H1 (cell line): Measurements from ENCODE around the gene ARNT2. TPM values are rescaled to one million over a fixed set of nuclear protein-coding genes. Genes with fewer than 3 reads are reported as not detected.

ENCODE experiments used
- CTCF ChIA-PET: fragments of 300-600 bp; sonication (Branson Sonifier 250); formaldehyde crosslinking; loops from one replicate; lab custom pipeline; 2021; ENCODE audit not compliant: partially characterized antibody; lab: Charles Lee
- POLR2A ChIA-PET: fragments of 300-600 bp; sonication (Branson Sonifier 250); formaldehyde crosslinking; loops from one replicate; lab custom pipeline; 2021; ENCODE audit warnings: inconsistent platforms; ENCODE audit not compliant: partially characterized antibody; lab: Charles Lee
- DNase-seq, 2 experiments: peaks; one replicate each; pipeline versions ENCODE4 v3.0.0 to v3.0.0-alpha.2; 2010 to 2022; ENCODE audit warnings: low spot score in 2 of 2, low read depth in 1 of 2, mixed read lengths in 1 of 2
- FAIRE-seq: peaks from 2 replicates; lab custom pipeline; 2011; peaks lifted over from hg19 to GRCh38; lab: Jason Lieb, UNC
- H2AFZ ChIP-seq: 2 replicates; pipeline ENCODE4 v1.8.1; 2012; ENCODE audit warnings: low read length, inconsistent platforms
- H2AK5ac ChIP-seq: 2 replicates; pipeline ENCODE4 v1.6.1; 2013; ENCODE audit warnings: low read depth, low read length
- H2BK120ac ChIP-seq: replicated peaks from 2 replicates; pipeline ENCODE3; 2013; ENCODE audit warnings: low read depth, low read length, inconsistent platforms
- H2BK12ac ChIP-seq: 2 replicates; pipeline ENCODE4 v1.6.1; 2013; ENCODE audit warnings: low read depth, low read length
- H2BK15ac ChIP-seq: 2 replicates; pipeline ENCODE4 v1.6.1; 2013; ENCODE audit warnings: low read length
- H2BK20ac ChIP-seq: 2 replicates; pipeline ENCODE4 v1.6.1; 2013; ENCODE audit warnings: low read length
- H2BK5ac ChIP-seq: 2 replicates; pipeline ENCODE4 v1.6.1; 2013; ENCODE audit warnings: low read depth, low read length
- H3K14ac ChIP-seq: 2 replicates; pipeline ENCODE4 v1.6.1; 2013; ENCODE audit warnings: inconsistent platforms; ENCODE audit not compliant: insufficient read length
- H3K18ac ChIP-seq: 2 replicates; pipeline ENCODE4 v1.6.1; 2013; ENCODE audit warnings: low read length; ENCODE audit errors: extremely low read depth
- H3K23ac ChIP-seq: 2 replicates; pipeline ENCODE4 v1.6.1; 2013; ENCODE audit warnings: inconsistent platforms; ENCODE audit not compliant: insufficient read length
- H3K23me2 ChIP-seq: 2 replicates; pipeline ENCODE4 v1.6.1; 2013; ENCODE audit warnings: low read depth, low read length
- H3K27ac ChIP-seq: 2 replicates; pipeline ENCODE4 v1.6.1; 2011; ENCODE audit warnings: low read depth, low read length, inconsistent platforms
- H3K27me3 ChIP-seq, 4 experiments: replicated peaks in 1 of 4; 1 replicate in 1 of 4; 2 replicates in 3 of 4; pipeline versions ENCODE4 v1.6.1 to v1.8.1; 2011 to 2013; ENCODE audit warnings: low read length in 3 of 4, mild to moderate bottlenecking in 3 of 4, inconsistent platforms in 2 of 4, mixed read lengths in 2 of 4, moderate library complexity in 1 of 4; ENCODE audit not compliant: control insufficient read depth in 3 of 4, insufficient read depth in 3 of 4; ENCODE audit errors: extremely low read depth in 1 of 4
- H3K36me3 ChIP-seq, 4 experiments: 2 replicates each; pipeline versions ENCODE4 v1.6.1 to v1.8.1; 2011 to 2013; ENCODE audit warnings: mild to moderate bottlenecking in 4 of 4, low read length in 3 of 4, moderate library complexity in 2 of 4, control low read depth in 1 of 4, inconsistent platforms in 1 of 4; ENCODE audit not compliant: insufficient read depth in 4 of 4, control insufficient read depth in 2 of 4
- H3K4ac ChIP-seq: replicated peaks from 2 replicates; pipeline ENCODE3; 2013; ENCODE audit warnings: low read length, low read depth, mixed read lengths, inconsistent platforms; ENCODE audit not compliant: insufficient read length
- H3K4me1 ChIP-seq, 4 experiments: replicated peaks in 1 of 4; 1 replicate in 1 of 4; 2 replicates in 3 of 4; pipeline versions ENCODE4 v1.6.1 to v1.8.1; 2011 to 2013; ENCODE audit warnings: low read length in 3 of 4, inconsistent platforms in 2 of 4, mixed read lengths in 1 of 4; ENCODE audit not compliant: insufficient read depth in 4 of 4, control insufficient read depth in 3 of 4
- H3K4me2 ChIP-seq, 2 experiments: 2 replicates each; pipeline versions ENCODE4 v1.6.1 to v1.8.1; 2011 to 2013; ENCODE audit warnings: low read depth in 2 of 2, low read length in 2 of 2, control low read depth in 1 of 2, inconsistent platforms in 1 of 2, mild to moderate bottlenecking in 1 of 2; ENCODE audit not compliant: insufficient read depth in 1 of 2
- H3K4me3 ChIP-seq, 4 experiments: fragments of 200-600, 300-600 bp in 1 of 4; sonication (generic), shearing (Covaris generic), sonication (Bioruptor Twin) in 1 of 4; 2 replicates each; pipeline versions ENCODE4 v1.5.1 to v1.8.1; 2011 to 2016; ENCODE audit warnings: low read length in 4 of 4, low read depth in 3 of 4, control low read depth in 2 of 4, inconsistent platforms in 2 of 4, mild to moderate bottlenecking in 2 of 4, mixed read lengths in 1 of 4, moderate library complexity in 1 of 4; ENCODE audit not compliant: insufficient read depth in 2 of 4; ENCODE audit errors: extremely low read depth in 1 of 4
- H3K56ac ChIP-seq: replicated peaks from 2 replicates; pipeline ENCODE3; 2013; ENCODE audit warnings: low read depth, mild to moderate bottlenecking, mixed read lengths, low read length, inconsistent platforms; ENCODE audit not compliant: insufficient read length
- H3K79me1 ChIP-seq: 2 replicates; pipeline ENCODE4 v1.6.1; 2013; ENCODE audit warnings: low read depth, low read length, control low read depth
- H3K79me2 ChIP-seq, 2 experiments: 2 replicates each; pipeline versions ENCODE4 v1.6.1 to v1.8.1; 2012 to 2013; ENCODE audit warnings: low read length in 2 of 2, mild to moderate bottlenecking in 2 of 2, inconsistent platforms in 1 of 2; ENCODE audit not compliant: insufficient read depth in 2 of 2, control insufficient read depth in 1 of 2
- H3K9ac ChIP-seq, 4 experiments: replicated peaks in 1 of 4; 1 replicate in 1 of 4; 2 replicates in 3 of 4; pipeline versions ENCODE4 v1.6.1 to v1.8.1; 2011 to 2013; ENCODE audit warnings: low read depth in 3 of 4, low read length in 3 of 4, control low read depth in 2 of 4, mild to moderate bottlenecking in 2 of 4, moderate library complexity in 2 of 4, inconsistent platforms in 1 of 4; ENCODE audit errors: extremely low read depth in 1 of 4
- H3K9me3 ChIP-seq, 2 experiments: 2 replicates each; pipeline versions ENCODE4 v1.6.1 to v1.8.1; 2012 to 2013; ENCODE audit warnings: mild to moderate bottlenecking in 2 of 2, moderate library complexity in 2 of 2, control low read depth in 1 of 2, inconsistent platforms in 1 of 2, low read depth in 1 of 2, low read length in 1 of 2, mixed read lengths in 1 of 2; ENCODE audit not compliant: insufficient read depth in 2 of 2
- H4K20me1 ChIP-seq, 2 experiments: replicated peaks in 1 of 2; 2 replicates each; pipeline versions ENCODE3 to v1.8.1; 2011 to 2013; ENCODE audit warnings: inconsistent platforms in 2 of 2, low read length in 2 of 2, mild to moderate bottlenecking in 1 of 2; ENCODE audit not compliant: insufficient read depth in 2 of 2, control insufficient read depth in 1 of 2
- H4K5ac ChIP-seq: 2 replicates; pipeline ENCODE4 v1.6.1; 2013; ENCODE audit warnings: low read length, low read depth, mixed read lengths, inconsistent platforms; ENCODE audit not compliant: insufficient read length
- H4K8ac ChIP-seq: 2 replicates; pipeline ENCODE4 v1.8.0; 2013; ENCODE audit warnings: mild to moderate bottlenecking, moderate library complexity, low read length, inconsistent platforms; ENCODE audit not compliant: insufficient read depth; ENCODE audit errors: extremely low read depth
- H4K91ac ChIP-seq: replicated peaks from 2 replicates; pipeline ENCODE3; 2013; ENCODE audit warnings: low read length, mixed read lengths, inconsistent platforms; ENCODE audit not compliant: insufficient read length
- CHD1 ChIP-seq: IDR thresholded peaks from 2 replicates; pipeline ENCODE4 v1.6.1; 2012; ENCODE audit warnings: low read depth, low read length, improper control_type of control experiment
- HDAC6 ChIP-seq: IDR thresholded peaks from one replicate; pipeline ENCODE4 v1.7.1; 2012; ENCODE audit warnings: low read depth, mild to moderate bottlenecking, inconsistent platforms, low read length, moderate library complexity
- JUN ChIP-seq: IDR thresholded peaks from 2 replicates; pipeline ENCODE4 v1.6.1; 2011; ENCODE audit warnings: low read depth, mild to moderate bottlenecking, improper control_type of control experiment, low read length
- RAD21 ChIP-seq, 2 experiments: IDR thresholded peaks in 1 of 2; conservative IDR thresholded peaks in 1 of 2; 2 replicates each; pipeline ENCODE4 v1.6.1; 2011; ENCODE audit warnings: low read depth in 2 of 2, low read length in 2 of 2, improper control_type of control experiment in 1 of 2, inconsistent platforms in 1 of 2, mild to moderate bottlenecking in 1 of 2, moderate library complexity in 1 of 2
- RBBP5 ChIP-seq: IDR thresholded peaks from 2 replicates; pipeline ENCODE4 v1.7.1; 2012; ENCODE audit warnings: low read depth, mild to moderate bottlenecking, inconsistent platforms, low read length, moderate library complexity, borderline replicate concordance
- RFX5 ChIP-seq: IDR thresholded peaks from 2 replicates; pipeline ENCODE4 v1.6.1; 2011; ENCODE audit warnings: low read depth, low read length, improper control_type of control experiment, borderline replicate concordance
- RNF2 ChIP-seq: fragments of 200-900, 300-1000 bp; sonication (generic); IDR thresholded peaks from 2 replicates; pipeline ENCODE4 v1.7.1; 2016; ENCODE audit warnings: borderline replicate concordance, low read depth, mild to moderate bottlenecking, antibody characterized with exemption, low read length; ENCODE audit not compliant: poor library complexity, severe bottlenecking; ENCODE audit errors: missing control alignments
- RXRA ChIP-seq: IDR thresholded peaks from 2 replicates; pipeline ENCODE4 v1.6.1; 2011; ENCODE audit warnings: low read depth, mild to moderate bottlenecking, low read length, moderate library complexity; ENCODE audit not compliant: insufficient read depth
- SIN3A ChIP-seq, 2 experiments: IDR thresholded peaks in 1 of 2; conservative IDR thresholded peaks in 1 of 2; 2 replicates each; pipeline ENCODE4 v1.6.1; 2011 to 2012; ENCODE audit warnings: low read length in 2 of 2, improper control_type of control experiment in 1 of 2, low read depth in 1 of 2, mild to moderate bottlenecking in 1 of 2
- SP2 ChIP-seq: IDR thresholded peaks from 2 replicates; pipeline ENCODE4 v1.6.1; 2012; ENCODE audit warnings: mild to moderate bottlenecking, low read length, inconsistent platforms
- TEAD4 ChIP-seq: IDR thresholded peaks from 2 replicates; pipeline ENCODE4 v1.6.1; 2012; ENCODE audit warnings: low read depth, low read length, inconsistent platforms, mixed read lengths
- WGBS, 2 experiments: shearing (Covaris generic) in 1 of 2; methylation state at CpG; one replicate each; pipeline versions ENCODE4 v1.1.6 to v1.1.7; 2013 to 2015; ENCODE audit warnings: low lambda C conversion rate in 2 of 2, mixed read lengths in 2 of 2, inconsistent platforms in 1 of 2, low coverage in 1 of 2, missing lambda C conversion rate in 1 of 2; ENCODE audit not compliant: insufficient replicate concordance in 2 of 2, insufficient coverage in 1 of 2, insufficient read length in 1 of 2; ENCODE audit errors: extremely low coverage in 1 of 2, missing lambda C conversion rate in 1 of 2; 5-methylcytosine and 5-hydroxymethylcytosine counted together
- polyA plus RNA-seq, 7 experiments: library from polyadenylated mRNA; depleted of rRNA in 3 of 7; stranded (reverse) in 5 of 7; unstranded in 2 of 7; fragments of >200 nt in 5 of 7; fragments of 200-250 nt in 2 of 7; gene quantifications; 1 replicate in 5 of 7; 2 replicates in 1 of 7; 4 replicates in 1 of 7; pipeline versions ENCODE4 v1.2.1 to v1.2.3, GENCODE V29; 2011 to 2013; ENCODE audit warnings: missing spikeins in 2 of 7, mixed read lengths in 2 of 7
- total RNA-seq: library from RNA; stranded (reverse); fragmentation: NEBNext Ultra II Directional; extraction: Animal tissue kit (Norgen Biotek cat#: 25700); gene quantifications from 2 replicates; pipeline ENCODE4 v1.2.1, GENCODE V29; 2021

Gene ARNT2
- total and polyA plus RNA-seq, 2 of the 8 experiments (the other 6 are each of a cell fraction or from before 2014, with no cell fraction given): 9.5 to 14.6 TPM

DNA sequence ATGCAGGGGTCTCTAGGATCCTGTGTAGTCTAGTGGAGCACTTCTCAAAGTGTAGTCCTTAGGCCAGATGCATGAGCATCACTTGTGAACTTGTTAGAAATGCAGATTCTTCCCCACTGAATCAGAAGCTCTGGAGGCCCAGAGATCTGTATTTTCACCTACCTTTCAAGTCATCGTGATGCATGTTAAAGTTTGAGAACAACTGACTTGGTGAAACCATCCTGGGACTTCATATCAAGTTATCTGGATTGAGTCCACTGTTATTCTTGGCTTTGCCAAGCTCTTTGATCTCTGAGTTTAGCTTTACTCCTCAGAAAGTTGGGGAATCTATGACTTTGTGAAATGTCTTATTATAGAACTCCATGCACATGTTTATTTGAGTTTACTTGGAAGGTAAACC is 78.5 kb downstream of the ARNT2 start:
- H3K14ac ChIP-seq: no peak overlapping the region
- H3K4me1 ChIP-seq: peaks cover 0 to 12% (median 10%) of the 10 kb centered on the region in 4 experiments; a peak in 6 of 7 replicates
- FAIRE-seq: no peak

More for the DNA sequence above, 78.5 kb downstream of the ARNT2 start:
- Histone ChIP-seq H3K18ac (no peak overlapping the region), H3K27me3 (no peaks in the 10 kb centered on the region), H3K27ac (no peak overlapping the region), H3K23me2 (no peaks in the 10 kb centered on the region), H2BK20ac (no peak overlapping the region), H2BK120ac (no peak overlapping the region), H3K79me2 (no peaks in the 10 kb centered on the region), H3K9me3 (no peaks in the 10 kb centered on the region), H2BK5ac (no peak overlapping the region), H3K4ac (no peak overlapping the region), H4K5ac (no peak overlapping the region), H3K36me3 (no peaks in the 10 kb centered on the region; a peak in 1 of 8 replicates), H3K9ac (no peak overlapping the region), H3K79me1 (no peaks in the 10 kb centered on the region; the same call in 1 of the 2 replicates), H2AK5ac (no peak overlapping the region), H2BK12ac (no peak overlapping the region; the same call in 1 of the 2 replicates), H4K91ac (no peak overlapping the region), H2BK15ac (no peak overlapping the region), H3K56ac (no peak overlapping the region), H3K4me3 (no peak overlapping the region), H3K23ac (no peak overlapping the region), H4K8ac (no peak overlapping the region), H4K20me1 (no peaks in the 10 kb centered on the region), H3K4me2 (no peak overlapping the region), H2AFZ (no peak overlapping the region)
- ChIA-PET POLR2A (no interaction called here), CTCF (interaction anchor here (0.6 to 21.1 kb wide), 6 partner anchors 9 to 297 kb away, joined by 3 to 187 read pairs (median 4); partner anchors contain the start of gene CEMIP)
- TF ChIP-seq CHD1: no peak
- TF ChIP-seq RNF2: no peak
- TF ChIP-seq RAD21 (IDR thresholded peaks at IDR 0.05 in 1 of 2, conservative IDR thresholded peaks at IDR 0.05 in 1 of 2; ENCODE audit: low read depth in 2 of 2, low read length in 2 of 2): no peak
- TF ChIP-seq JUN: no peak
- no peak for TF ChIP-seq SIN3A (conservative IDR thresholded peaks at IDR 0.05 in 1 of 2, IDR thresholded peaks at IDR 0.05 in 1 of 2; ENCODE audit: low read depth in 1 of 2, low read length in 2 of 2)
- TF ChIP-seq TEAD4: no peak
- TF ChIP-seq RFX5: no peak
- TF ChIP-seq HDAC6: no peak
- no peak for TF ChIP-seq RBBP5
- no peak for TF ChIP-seq RXRA
- no peak for TF ChIP-seq SP2
- WGBS, 2 experiments: 95% methylated on average over 1 of the region's 1 CpG; no CpG with 5 or more reads in 1 of the 2 experiments
- no peak for DNase-seq
